ENCODE data around the gene CRNN.

CRNN gene

DNA sequence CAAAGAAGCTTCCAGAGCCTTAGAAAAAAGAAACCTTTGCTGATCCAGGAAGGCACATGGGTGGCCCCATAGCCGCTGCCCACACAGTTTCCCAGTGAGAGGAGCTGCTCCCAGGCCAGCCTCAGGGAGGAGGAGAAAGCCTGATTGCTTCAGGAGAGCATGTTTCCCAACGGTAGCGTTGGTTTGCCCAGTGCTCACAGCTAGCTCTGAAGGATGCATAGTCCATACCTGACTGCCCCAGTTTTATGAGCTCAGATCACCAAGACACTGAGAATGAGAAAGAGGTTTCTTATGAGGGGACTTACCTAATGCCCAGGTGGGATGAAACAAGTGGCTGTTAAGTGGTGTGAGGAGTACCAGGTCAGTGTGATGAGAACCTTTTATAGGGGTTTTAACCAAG, at the start of gene CRNN:
CRNN (minus strand) TSS at position 355 of the 400 bp plus-strand sequence. CDS start 2,030 bp downstream, outside the sequence.
- DNase-seq = no peak

DNA sequence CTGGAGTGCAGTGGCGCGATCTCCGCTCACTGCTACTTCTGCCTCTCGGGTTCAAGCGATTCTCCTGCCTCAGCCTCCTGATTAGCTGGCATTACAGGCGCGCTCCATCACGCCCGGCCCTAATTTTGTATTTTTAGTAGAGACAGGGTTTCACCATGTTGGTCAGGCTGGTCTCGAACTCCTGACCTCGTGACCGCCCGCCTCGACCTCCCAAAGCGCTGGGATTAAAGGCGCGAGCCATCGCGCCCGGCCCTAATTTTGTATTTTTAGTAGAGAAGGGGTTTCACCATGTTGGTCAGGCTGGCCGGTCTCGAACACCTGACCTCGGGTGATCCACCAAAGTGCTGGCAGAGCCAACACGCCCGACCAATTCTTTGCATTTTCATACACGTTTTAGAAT, 48.6 kb upstream of the CRNN start:
- DNase-seq = no peak

DNA sequence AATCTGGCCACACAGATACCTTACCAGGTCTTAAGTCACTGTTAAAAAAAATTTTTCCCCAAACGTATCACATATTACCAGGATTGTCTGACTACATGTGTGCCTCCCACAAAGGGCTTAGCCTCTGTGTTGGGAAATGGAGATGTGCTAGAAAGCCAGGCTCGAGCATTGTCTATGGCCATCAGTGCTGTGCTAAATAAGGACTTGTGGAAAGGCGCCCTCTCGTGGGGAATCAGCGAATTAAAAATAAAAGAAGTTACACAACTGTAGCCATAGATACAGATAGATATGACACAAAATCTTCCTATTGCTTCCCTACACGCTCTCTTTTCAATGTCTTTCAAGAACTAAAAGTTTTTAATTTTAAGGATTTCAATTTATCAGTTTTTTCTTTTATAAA, 47.5 kb upstream of the CRNN start:
- DNase-seq = peak; percentile 20 to 69

DNA sequence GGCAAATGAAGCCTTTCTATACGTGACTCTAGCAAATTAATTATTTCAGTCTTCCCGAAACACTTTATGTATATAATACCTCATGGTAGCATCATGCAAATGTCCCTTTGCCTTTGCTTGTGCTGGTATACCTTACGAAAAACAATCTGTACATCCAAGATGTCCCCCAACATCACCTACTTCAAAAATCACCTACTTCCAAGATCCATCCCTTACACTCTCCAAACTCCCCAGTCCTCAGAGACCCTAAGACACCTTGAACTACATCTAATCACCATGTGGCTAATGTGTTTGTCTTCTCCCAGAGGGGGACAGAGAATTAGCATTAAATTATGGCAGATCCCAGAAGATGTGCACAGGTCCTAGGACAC, 46.5 kb upstream of the CRNN start:
- DNase-seq = no peak

DNA sequence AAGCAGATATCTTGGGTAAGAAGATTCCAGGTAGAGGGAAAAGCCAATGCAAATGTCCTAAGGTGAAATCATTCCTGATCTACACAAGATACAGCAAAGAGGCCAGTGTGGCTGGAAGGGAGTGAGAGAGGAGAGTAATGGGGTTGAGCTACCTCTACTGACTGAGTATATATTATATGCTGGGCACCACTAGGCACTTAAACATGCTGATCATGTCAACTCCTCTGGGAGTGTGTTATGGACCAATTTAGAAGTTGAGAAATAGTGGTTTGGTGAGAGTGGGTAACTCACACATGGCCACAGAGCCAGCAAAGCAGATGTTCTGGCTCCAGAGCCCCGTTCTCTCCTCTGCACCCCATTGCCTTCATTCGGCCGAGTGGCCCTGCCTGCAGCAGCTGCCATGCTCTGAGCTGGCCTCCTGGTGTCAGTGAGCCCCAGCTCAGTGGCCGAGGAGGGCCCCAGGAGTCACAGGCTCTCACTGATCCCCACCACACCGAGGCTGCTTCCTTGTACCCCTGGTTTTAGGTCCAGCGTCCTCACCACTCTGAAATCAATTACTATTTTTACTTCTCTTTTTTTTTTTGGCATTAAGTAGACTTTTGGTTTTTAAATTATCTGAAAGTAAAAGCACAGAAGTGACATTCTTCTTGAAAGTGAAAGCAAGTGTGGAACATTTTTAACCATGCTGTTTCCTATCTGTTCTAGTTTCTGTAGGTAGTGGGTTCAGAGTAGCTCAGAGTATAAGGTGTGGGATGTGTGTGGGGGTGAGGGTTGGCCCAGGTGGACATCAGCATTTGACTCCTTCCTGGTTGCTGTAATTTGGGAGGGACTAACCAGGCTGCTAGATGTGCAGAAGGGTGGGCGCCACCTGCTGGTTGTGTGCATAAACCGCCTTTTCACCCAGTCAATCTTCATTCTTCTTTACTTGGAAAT, 45.8 kb upstream of the CRNN start:
- DNase-seq = peak; percentile 17 to 45

DNA sequence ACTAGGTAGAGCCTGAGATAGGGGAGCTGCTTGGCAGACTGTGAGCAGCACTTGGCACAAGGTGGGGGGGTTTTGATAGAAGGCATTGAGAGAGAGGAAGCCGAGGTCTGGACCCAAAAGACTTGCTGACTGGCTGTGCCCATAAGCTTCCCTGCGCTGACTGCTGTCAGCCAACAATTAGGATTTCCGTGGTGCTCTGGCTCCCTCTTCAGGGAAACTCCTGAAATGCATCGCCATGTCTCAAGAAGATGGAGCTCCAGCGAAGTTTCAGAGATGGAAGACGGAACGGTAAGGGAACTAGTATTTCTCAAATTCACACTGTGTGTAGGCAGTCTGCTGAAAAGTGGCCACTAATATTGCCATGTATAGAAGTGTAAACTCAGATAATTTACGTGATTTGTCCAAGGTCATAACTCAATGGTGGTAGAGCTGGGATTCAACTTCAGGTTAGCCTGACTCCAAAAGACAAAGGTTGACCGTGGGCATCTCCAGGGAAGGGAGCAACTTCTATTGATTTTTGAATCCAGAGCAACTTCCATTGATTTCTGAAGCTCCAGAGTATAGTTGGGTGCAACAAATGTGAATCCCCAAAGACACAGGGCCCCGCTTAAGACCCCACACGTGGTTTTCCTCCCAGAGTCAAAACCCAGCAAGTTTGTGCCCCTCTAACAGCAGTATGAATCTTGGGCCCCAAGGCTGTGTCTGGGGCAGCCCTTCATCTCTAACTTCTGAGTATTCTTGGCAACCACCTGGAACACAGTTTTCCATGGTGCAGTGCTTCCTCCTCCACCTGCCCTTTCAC, 44.5 kb upstream of the CRNN start:
- DNase-seq = peak; percentile 25 to 74

DNA sequence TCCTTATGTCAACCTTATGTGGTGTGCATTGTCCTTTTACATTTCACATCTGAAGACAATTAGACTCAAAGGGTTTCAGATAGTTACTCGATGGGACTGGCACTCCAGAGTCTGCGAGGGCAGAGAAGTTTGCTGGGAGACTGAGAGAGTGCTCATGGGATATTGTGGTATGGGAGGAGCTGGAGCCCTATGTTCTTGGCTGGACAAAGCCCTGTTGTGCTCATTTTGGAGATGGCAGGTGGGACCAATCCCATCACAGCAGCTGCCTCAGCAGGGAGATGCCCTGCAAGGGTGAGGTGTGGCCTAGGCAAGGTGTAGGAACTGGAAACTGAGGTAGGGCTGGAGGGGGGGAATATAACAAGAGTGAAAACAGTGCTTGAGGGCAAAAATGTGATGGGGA, 43.5 kb upstream of the CRNN start:
- DNase-seq = no peak

DNA sequence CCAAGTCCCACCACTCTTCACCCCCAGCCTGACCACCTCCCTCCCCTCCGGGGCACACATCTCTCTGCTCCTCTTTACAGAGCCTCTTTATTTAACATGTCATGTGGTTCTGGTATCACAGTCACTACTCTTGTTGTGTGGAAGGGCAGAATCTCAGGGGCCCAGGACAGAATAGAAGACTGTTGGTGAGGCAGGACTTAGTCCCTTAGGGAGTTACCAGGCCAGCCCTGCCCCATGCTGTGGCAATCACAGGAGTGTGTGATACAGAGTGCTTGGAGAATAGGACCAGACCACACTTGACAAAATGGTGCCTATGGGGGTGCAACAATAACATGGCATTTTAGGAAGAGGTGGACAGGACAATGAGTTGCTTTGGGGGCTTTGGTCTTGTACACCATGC, 43.0 kb upstream of the CRNN start:
- DNase-seq = no peak

DNA sequence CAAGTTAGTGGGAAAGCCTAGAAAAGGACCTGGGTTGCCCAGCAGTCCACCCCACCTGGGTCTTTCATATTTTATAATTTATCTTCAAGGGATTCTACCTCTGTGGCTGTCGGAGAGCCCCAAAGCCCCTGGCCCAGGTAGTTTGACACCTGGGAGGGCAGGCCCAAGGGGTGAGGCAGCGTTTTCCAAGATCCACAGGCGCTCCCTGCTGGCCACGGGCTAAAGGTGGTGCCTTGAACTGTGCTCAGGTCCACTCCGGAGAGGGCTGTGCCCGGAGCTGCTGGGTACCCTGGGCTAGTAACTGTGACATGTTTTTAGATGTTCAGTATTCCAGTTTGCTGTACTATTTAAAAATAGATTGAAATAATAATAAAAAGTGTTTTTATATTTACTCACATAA, 37.2 kb upstream of the CRNN start:
- DNase-seq = peak in 1 of 2 experiments; percentile 37

DNA sequence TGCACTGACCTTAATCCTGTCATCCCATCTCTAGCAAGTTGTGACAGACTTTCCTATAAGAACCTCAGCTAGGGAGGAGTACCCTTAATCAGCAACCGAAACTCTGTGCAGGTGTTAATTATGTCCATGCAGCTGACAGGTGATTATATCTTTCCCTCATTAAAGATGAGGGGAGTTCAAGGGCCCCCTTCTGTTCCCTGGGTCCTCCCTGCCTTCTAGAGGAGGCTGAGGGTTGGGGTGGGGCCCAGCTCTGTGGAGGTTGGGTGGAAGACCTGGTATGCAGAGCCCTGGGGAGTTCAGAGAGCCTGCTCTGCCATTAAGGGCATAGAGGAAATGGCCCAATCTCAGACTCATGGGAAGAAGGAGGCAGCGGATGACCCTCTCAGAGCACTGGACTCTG, 35.6 kb upstream of the CRNN start:
- no peak for DNase-seq

DNA sequence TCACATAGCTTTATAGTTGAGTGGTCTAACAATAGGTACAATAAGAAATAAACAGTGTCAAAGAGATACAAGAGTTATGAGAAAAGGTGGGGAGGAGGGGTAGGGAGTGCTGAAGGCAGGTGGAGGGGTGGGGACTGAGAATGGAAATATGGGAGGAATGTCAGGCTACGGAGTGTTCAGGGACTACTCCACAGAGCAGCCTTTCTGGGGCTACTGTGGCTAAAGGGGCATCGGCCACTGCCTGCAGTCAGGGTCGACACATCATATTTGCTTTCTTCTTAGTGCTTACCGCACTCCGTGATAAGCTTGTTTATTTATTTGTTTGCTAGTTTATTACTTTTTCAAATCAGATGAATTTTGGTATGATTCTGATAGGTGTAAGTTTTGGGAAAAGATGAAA, 34.4 kb upstream of the CRNN start:
- no peak for DNase-seq

DNA sequence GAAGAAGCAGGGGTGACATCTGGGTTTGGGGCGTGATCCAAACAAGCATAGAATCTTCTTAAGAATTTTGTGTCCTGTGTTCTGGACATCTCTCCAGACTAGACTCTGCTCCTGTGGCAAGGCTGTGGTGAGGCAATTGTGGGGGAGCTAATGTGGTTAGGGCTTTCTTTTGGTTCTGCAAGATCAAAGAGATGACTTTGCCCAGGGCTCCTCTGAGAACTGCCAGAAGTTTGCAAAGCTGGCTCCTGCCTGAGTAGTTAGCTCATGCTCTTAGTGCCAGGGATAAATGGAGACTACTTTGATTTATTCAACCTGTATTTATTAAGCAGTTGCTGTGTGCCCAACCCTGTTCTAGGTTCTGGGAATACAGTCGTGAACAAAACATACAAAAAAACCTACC, 34.0 kb upstream of the CRNN start:
- DNase-seq = no peak

DNA sequence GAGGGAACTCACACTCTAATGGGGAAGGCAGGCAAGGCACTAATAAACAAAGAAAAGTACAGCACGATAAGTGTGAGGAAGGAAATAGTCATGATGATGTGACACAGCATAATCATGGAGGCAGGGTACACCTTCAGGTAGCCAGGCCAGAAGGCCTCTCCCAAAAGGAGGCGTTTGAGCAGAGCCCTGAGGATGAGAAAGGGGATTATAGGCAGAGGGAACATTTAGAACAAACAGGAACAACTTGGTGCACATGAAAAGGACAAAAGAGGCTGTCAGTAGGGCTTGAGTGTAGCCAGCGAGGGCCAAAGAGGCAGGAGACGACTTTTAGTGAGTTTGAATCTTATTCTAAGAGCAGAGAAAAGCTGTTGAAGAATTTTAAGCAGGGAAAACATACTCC, 33.4 kb upstream of the CRNN start:
- no peak for DNase-seq

DNA sequence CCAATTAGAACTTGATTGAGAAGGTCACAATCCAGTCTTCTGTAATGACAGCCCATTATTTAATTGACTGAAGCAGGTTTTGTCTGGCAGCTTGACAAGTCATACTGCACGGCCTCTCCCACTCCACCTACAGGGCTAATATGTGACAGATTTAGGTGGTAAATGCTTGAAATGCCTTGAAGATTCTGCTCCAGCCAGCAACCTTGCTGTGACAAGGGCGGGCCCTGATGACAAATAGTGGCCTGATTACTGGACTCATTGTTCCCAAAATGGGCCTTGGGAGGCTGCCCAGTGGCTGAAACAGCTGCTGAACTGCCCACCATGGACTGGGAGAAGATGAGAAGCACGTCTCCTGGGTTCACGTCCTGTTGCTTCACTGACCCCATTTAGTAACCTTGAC, 30.0 kb upstream of the CRNN start:
- no peak for DNase-seq

DNA sequence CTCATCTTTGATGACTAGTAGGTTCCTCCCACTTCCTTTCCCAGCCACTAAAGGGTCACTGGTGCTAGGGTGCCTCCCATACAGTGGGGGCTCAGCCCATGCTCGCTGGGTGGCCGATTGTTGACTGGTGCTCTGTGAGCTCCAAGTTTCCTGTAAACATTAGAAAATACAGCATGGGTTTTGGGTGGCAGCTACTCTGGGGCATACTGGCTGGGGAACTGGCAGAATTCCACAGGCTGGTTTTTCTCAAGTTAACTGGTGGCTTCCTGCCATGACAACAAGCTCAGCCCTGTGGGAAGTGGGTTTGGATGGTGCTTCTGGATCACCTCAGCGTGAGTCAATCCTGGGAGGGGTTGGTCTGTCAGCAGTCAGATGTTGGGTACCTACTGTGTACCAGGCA, 28.7 kb upstream of the CRNN start:
- no peak for DNase-seq

DNA sequence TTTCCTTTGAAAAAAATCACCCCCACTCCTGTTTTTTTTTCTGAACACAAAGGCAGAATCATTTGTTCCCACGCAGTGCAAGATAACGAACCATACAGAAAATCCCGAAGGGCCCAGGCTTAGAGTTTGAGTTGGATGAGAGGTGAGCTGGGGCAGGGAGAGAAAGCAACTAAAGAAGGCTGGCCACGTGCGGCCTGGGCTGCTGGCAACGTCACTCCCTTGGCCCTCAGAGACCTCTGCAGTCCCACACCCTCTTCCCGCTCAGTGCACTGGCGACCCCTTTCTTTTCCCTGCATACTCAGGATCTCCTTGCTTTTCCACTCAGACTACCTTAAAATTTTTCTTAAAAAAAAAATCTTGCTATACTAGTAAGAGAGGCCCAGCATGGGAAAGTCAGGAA, 28.2 kb upstream of the CRNN start:
- no peak for DNase-seq

DNA sequence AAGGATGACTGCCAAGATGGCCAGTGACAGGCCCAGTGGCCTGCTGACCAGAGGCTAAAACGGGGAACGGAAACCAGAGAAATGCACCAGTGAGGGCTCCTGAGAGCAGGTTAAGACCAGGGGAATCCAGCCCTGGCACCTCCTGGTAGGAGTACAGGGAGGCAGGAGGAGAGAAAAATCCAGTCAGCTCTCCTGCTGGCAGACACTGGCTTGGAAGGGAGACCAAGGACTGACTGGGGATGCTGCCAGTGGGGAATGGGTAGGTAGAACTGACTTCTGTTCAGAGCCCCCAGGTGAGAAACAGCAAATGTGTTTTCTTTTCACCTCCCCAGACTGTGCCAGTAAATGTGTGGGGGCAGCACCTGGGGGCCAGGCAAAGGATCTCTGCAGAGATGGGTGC, 27.7 kb upstream of the CRNN start:
- DNase-seq = no peak

DNA sequence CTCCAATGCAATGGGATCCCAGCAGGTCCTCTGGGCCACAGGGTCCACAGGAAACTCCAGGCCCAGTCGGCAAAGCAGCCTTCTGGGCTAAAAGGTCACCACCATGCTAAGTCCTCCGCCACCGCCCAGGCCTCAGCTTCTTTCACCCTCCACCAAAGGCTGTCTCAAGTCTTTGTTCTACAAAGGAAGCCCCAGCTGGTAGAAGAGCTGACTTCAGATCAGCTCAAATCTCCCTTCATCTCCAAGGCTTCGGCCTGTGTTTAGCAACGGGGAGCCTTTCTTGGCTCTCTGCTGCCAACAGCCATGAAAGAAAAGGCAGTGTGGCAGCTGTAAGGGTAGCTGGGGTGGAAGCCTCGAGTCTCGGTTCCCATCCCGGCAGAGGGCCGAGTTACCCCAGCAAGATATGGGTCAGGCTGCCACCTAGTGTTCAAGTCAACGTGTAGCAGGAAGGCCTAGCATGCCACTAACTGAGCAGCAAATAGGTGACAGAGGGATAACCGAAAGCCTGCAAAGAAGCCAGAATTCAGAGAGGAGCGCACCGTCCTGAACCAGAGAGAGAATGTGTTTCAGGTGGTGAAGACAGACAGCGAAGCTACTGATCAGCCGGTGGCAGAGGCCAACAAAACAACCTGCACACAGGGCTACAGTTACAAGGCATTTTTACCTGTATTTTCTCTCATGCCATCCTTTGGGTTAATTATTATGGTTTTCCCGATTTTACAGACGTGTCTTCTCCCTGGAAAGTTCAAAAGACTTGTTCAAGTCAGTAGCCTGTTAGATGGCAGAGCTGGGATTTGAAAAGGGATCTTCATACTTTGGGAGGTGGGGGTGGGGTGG, 26.8 kb upstream of the CRNN start:
- DNase-seq = peak; percentile 44 to 72

DNA sequence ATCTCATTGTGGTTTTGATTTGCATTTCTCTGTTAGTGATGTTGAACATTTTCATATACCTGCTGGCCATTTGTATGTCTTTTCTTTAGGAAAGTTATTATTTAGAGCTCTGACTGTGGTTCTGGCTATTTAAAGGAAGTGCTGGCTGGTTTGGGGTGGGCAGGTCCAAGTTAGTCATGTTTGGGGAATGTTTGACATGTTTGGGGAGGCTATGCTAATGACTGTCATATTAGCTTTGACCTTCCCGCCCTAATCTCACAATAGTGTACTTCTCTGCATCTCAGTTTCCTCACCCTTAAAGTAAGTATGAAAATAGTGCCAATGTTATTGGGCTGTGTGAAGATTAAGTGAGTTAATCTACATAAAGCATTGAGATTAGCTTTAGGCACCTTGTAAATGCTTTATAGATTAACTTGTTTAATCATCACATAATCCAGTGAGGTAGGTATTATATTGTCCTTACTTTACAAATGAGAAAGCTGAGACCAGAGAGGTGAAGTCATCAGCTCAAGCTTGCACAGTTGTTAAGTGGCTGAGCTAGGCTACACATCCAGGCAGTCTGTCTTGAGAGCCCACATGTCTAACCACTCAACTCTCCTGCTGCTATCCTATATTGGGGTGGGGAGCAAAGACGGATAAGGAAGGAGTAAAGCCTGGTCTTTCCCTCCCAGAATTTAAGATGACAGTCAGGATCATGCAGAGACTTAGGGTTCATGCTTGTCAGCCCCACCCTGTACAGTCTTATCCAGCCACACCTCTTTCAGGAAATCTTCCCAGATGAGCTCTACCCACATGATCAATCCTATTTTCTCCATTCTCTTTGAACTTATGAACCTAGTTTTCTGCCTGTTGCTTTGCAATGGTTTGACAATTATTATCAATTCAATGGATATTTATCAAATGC, 22.8 kb upstream of the CRNN start:
- no peak for DNase-seq

DNA sequence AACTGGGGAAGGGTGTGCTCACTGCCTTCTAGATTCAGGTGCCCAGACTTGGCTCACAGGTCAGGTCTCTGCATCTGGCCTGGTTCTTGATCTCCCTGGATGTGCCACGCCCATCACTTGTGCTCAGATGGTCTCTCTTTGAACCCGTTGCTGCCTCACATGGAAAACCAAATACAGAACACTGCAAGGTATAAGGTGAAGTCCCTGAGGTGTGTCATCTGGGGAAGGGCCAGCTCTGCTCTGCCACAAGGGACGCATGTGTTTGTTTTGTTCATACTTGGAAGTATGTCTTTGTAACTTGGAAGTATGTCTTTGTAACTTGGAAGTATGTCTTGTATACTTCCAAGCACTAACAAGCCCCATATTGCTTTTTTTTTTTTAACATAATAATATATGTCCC, 13.4 kb upstream of the CRNN start:
- no peak for DNase-seq

DNA sequence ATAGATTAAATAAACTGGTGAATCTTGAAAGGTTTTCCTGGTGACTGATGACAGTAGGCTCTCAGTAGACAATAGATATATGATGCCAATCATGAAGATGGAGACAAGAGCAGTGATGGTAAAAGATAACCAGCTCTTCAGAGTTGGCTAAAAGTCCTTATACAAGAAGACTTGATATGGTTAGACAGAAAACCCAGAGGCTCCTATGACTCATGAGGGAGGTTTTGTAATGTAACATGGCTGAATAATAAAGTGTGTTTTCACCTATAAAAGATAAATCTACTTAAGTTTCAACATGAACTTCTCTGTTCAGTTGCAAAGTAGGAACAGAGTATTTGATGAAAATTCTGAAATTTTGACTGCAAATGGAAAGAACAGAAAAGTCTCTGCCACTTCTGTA, 12.7 kb upstream of the CRNN start:
- DNase-seq = no peak

DNA sequence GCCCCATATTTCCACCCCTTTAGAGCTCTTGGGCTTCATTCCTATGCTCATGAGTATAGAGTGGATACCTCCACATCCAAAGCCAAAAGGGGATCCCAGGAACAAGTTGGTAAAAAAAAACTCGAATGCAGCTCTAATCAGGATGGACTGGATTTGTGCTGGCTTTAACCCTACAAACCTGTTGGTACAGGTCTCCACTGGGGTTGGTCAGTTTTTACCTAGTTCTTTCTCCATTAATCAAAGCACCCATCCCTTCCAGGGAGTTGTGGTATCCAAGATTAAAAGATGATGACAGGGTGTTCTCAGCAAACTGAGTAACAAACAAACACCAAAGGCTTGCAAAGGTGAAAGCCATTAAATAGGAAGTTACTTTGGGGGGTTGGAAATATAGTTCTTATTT, 5.9 kb upstream of the CRNN start:
- DNase-seq = no peak
